ENCODE data around the gene MC4R.

MC4R gene

DNA sequence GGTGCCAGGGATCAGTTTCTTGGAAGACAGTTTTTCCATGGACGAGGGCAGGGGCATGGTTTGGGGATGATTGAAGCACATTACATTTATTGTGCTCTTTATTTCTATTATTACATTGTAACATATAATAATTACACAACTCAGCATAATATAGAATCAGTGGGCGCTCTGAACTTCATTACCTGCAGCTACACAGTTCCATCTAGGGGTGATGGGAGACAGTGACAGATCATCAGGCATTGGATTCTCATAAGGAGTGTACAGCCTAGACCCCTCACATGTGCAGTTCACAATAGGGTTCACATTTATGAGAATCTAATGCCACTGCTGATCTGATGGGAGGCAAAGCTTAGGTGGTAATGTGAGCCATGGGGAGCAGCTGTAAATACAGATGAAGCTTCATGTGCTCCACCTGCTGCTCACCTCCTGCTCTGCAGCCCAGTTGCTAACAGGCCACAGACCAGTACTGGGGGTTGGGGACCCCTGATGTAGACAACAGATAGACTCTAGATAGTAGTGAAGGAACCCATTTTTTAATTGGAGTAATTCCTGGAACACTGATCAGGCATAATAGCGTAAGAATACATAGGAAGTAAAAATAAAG lies 41.5 kb upstream of the MC4R start:
- no peaks in the 10 kb centered on the region for H3K36me3 ChIP-seq (ENCODE audit: low read length)
- no peak overlapping the region for H3K4me3 ChIP-seq (ENCODE audit: insufficient read depth, low read length, poor library complexity, severe bottlenecking)
- no peaks in the 10 kb centered on the region for H3K9me3 ChIP-seq (ENCODE audit: insufficient read depth, low read length)
- no peak overlapping the region for H2AFZ ChIP-seq (ENCODE audit: low read depth, low read length, severe bottlenecking)
- no peak for TF ChIP-seq EZH2phosphoT487 (conservative IDR thresholded peaks at IDR 0.05; ENCODE audit: low read length)
- TF ChIP-seq, protein P1, sequence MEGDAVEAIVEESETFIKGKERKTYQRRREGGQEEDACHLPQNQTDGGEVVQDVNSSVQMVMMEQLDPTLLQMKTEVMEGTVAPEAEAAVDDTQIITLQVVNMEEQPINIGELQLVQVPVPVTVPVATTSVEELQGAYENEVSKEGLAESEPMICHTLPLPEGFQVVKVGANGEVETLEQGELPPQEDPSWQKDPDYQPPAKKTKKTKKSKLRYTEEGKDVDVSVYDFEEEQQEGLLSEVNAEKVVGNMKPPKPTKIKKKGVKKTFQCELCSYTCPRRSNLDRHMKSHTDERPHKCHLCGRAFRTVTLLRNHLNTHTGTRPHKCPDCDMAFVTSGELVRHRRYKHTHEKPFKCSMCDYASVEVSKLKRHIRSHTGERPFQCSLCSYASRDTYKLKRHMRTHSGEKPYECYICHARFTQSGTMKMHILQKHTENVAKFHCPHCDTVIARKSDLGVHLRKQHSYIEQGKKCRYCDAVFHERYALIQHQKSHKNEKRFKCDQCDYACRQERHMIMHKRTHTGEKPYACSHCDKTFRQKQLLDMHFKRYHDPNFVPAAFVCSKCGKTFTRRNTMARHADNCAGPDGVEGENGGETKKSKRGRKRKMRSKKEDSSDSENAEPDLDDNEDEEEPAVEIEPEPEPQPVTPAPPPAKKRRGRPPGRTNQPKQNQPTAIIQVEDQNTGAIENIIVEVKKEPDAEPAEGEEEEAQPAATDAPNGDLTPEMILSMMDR (IDR thresholded peaks at IDR 0.05; ENCODE audit: insufficient read depth, low read length, poor library complexity, severe bottlenecking): no peak
- H3K4me2 ChIP-seq (ENCODE audit: low read depth, low read length, poor library complexity, severe bottlenecking): no peak overlapping the region
- H3F3A ChIP-seq (ENCODE audit: insufficient read depth): no peaks in the 10 kb centered on the region
- H3K27me3 ChIP-seq (ENCODE audit: low read length): no peaks in the 10 kb centered on the region
- H3K9me2 ChIP-seq (replicated peaks; ENCODE audit: insufficient read depth, low read length): no peaks in the 10 kb centered on the region
- H3K27ac ChIP-seq (ENCODE audit: low read depth, low read length): no peak overlapping the region
- H4K20me1 ChIP-seq (ENCODE audit: low read depth, low read length): no peaks in the 10 kb centered on the region
- no peaks in the 10 kb centered on the region for H3K79me2 ChIP-seq (ENCODE audit: insufficient read depth, low read length)
- H3K9ac ChIP-seq (ENCODE audit: low read length): no peak overlapping the region

DNA sequence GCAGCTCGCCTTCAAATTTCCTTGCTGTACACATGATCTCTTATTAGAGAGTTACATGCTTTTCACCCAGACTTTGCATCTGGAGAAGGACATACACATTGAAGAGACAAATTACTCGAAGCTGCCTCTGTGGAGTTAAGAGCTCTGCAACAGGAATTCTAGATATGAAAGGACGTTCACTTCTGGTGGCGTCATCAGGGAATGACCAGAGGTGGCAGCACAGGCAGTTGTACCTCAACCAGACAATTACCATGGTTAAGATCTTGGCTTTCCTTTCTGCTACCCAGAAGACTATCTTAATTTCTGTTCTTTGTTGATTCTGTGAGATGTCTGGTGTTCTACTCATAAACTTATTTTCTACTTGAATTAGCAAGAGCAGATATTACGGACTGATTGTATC lies 39.1 kb upstream of the MC4R start:
- no peak overlapping the region for H3K27ac ChIP-seq (ENCODE audit: low read depth, low read length)
- TF ChIP-seq, protein P1 (IDR thresholded peaks at IDR 0.05; ENCODE audit: insufficient read depth, low read length, poor library complexity, severe bottlenecking): no peak
- TF ChIP-seq EZH2phosphoT487 (conservative IDR thresholded peaks at IDR 0.05; ENCODE audit: low read length): no peak
- H2AFZ ChIP-seq (ENCODE audit: low read depth, low read length, severe bottlenecking): no peak overlapping the region
- no peaks in the 10 kb centered on the region for H3K36me3 ChIP-seq (ENCODE audit: low read length)
- H3K79me2 ChIP-seq (ENCODE audit: insufficient read depth, low read length): no peaks in the 10 kb centered on the region
- no peaks in the 10 kb centered on the region for H3K9me2 ChIP-seq (replicated peaks; ENCODE audit: insufficient read depth, low read length)
- no peaks in the 10 kb centered on the region for H3K27me3 ChIP-seq (ENCODE audit: low read length)
- no peak overlapping the region for H3K4me2 ChIP-seq (ENCODE audit: low read depth, low read length, poor library complexity, severe bottlenecking)
- H3K9ac ChIP-seq (ENCODE audit: low read length): no peak overlapping the region
- H3K9me3 ChIP-seq (ENCODE audit: insufficient read depth, low read length): no peaks in the 10 kb centered on the region
- H3K4me3 ChIP-seq (ENCODE audit: insufficient read depth, low read length, poor library complexity, severe bottlenecking): no peak overlapping the region
- H4K20me1 ChIP-seq (ENCODE audit: low read depth, low read length): no peaks in the 10 kb centered on the region
- no peaks in the 10 kb centered on the region for H3F3A ChIP-seq (ENCODE audit: insufficient read depth)

DNA sequence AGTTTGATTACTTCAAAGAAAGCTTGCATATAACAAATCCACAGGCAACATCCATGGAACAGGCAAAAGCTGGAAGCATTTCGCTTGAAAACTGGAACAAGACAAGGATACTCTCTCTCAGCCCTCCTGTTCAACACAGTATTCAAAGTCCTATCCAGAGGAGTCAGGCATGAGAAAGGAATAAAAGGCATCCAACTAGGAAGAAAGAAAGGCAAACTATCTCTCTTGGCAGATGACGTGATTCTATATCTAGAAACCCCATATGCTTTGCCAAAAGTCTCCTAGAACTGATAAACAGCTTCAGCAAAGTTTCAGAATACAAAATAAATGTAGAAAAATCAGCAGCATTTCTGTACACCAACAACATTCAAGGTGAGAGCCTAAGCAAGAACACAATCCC lies 34.1 kb upstream of the MC4R start:
- H3K36me3 ChIP-seq (ENCODE audit: low read length): no peaks in the 10 kb centered on the region
- H3K4me3 ChIP-seq (ENCODE audit: insufficient read depth, low read length, poor library complexity, severe bottlenecking): no peak overlapping the region
- TF ChIP-seq, protein P1 (IDR thresholded peaks at IDR 0.05; ENCODE audit: insufficient read depth, low read length, poor library complexity, severe bottlenecking): no peak
- TF ChIP-seq EZH2phosphoT487 (conservative IDR thresholded peaks at IDR 0.05; ENCODE audit: low read length): no peak
- no peak overlapping the region for H2AFZ ChIP-seq (ENCODE audit: low read depth, low read length, severe bottlenecking)
- H3K79me2 ChIP-seq (ENCODE audit: insufficient read depth, low read length): no peaks in the 10 kb centered on the region
- H3F3A ChIP-seq (ENCODE audit: insufficient read depth): no peaks in the 10 kb centered on the region
- no peak overlapping the region for H3K4me2 ChIP-seq (ENCODE audit: low read depth, low read length, poor library complexity, severe bottlenecking)
- no peaks in the 10 kb centered on the region for H4K20me1 ChIP-seq (ENCODE audit: low read depth, low read length)
- no peaks in the 10 kb centered on the region for H3K9me3 ChIP-seq (ENCODE audit: insufficient read depth, low read length)
- no peaks in the 10 kb centered on the region for H3K9me2 ChIP-seq (replicated peaks; ENCODE audit: insufficient read depth, low read length)
- H3K27ac ChIP-seq (ENCODE audit: low read depth, low read length): no peak overlapping the region
- no peak overlapping the region for H3K9ac ChIP-seq (ENCODE audit: low read length)
- H3K27me3 ChIP-seq (ENCODE audit: low read length): no peaks in the 10 kb centered on the region
